Sigmoid colon (tissue), 4 donors: ENCODE results near the gene IL1R2.

Experiments
- CTCF ChIP-seq, 4 experiments: fragments of 450-650 bp in 3 of 4; fragments of 200-600 bp in 1 of 4; IDR thresholded peaks; one replicate each; pipeline ENCODE4 v1.5.1; 2016 to 2019; ENCODE audit warnings: antibody characterized with exemption in 4 of 4, mild to moderate bottlenecking in 3 of 4, moderate library complexity in 2 of 4
- POLR2A ChIP-seq, 2 donors: fragments of 450-650 bp; IDR thresholded peaks; one replicate each; pipeline ENCODE4 v1.6.1; 2016; ENCODE audit warnings: antibody characterized with exemption in 2 of 2, mild to moderate bottlenecking in 2 of 2, moderate library complexity in 2 of 2
- POLR2AphosphoS5 ChIP-seq, 4 donors: sonication (generic); formaldehyde crosslinking; IDR thresholded peaks; one replicate each; pipeline ENCODE4 v1.6.1; 2017; ENCODE audit warnings: antibody characterized with exemption in 4 of 4

GRCh38 chr2:102014041-102014345 lies 22.2 kb downstream of the IL1R2 start:
- no peak for TF ChIP-seq POLR2AphosphoS5 (IDR thresholded peaks at IDR 0.05)
- TF ChIP-seq CTCF (IDR thresholded peaks at IDR 0.05) = no peak
- no peak for TF ChIP-seq POLR2A (IDR thresholded peaks at IDR 0.05)
